H4 (cell line): ENCODE measurements around the gene MAST4. TPM values are rescaled to one million over a fixed set of nuclear protein-coding genes. Genes with fewer than 3 reads are reported as not detected.

ENCODE experiments used
- DNase-seq: peaks from one replicate; pipeline ENCODE4 v3.0.0-alpha.2; 2015; ENCODE audit warnings: low spot score
- total RNA-seq: library from RNA; depleted of rRNA; stranded (reverse); fragments of >200 nt; shearing (Covaris generic); gene quantifications from 2 replicates; pipeline ENCODE4 v1.2.3, GENCODE V29; 2014

The MAST4 gene
- total RNA-seq, 1 experiment from 2014 or later, result 0.75 TPM

- no peak for DNase-seq
These were observed 276.6 kb downstream of the MAST4 start for GRCh38 chr5:66872736-66873331.

GRCh38 chr5:66874004-66874403, 277.8 kb downstream of the MAST4 start:
- no peak for DNase-seq

GRCh38 chr5:66875315-66875714, 279.1 kb downstream of the MAST4 start:
- DNase-seq, result no peak

GRCh38 chr5:66876266-66876807, 280.1 kb downstream of the MAST4 start:
- no peak for DNase-seq

GRCh38 chr5:66877843-66878242, 281.6 kb downstream of the MAST4 start:
- no peak for DNase-seq

GRCh38 chr5:66880401-66880800, 284.2 kb downstream of the MAST4 start:
- DNase-seq, result no peak

GRCh38 chr5:66881480-66882161, 285.4 kb downstream of the MAST4 start:
- no peak for DNase-seq

- peak; percentile 54 for DNase-seq
These were observed 286.5 kb downstream of the MAST4 start for GRCh38 chr5:66882606-66883227.

GRCh38 chr5:66884564-66885243, 288.5 kb downstream of the MAST4 start:
- no peak for DNase-seq

- no peak for DNase-seq
These were observed 290.7 kb downstream of the MAST4 start for GRCh38 chr5:66886941-66887340.

GRCh38 chr5:66888613-66889012, 292.4 kb downstream of the MAST4 start:
- no peak for DNase-seq

GRCh38 chr5:66889056-66889455, 292.9 kb downstream of the MAST4 start:
- DNase-seq, result no peak

- DNase-seq, result no peak
These were observed 293.3 kb downstream of the MAST4 start for GRCh38 chr5:66889524-66889923.

- peak; percentile 7 for DNase-seq
These were observed 295.2 kb downstream of the MAST4 start for GRCh38 chr5:66891184-66891925.

- DNase-seq, result no peak
These were observed 296.5 kb downstream of the MAST4 start for GRCh38 chr5:66892716-66893115.

GRCh38 chr5:66894480-66895240, 298.5 kb downstream of the MAST4 start:
- no peak for DNase-seq

GRCh38 chr5:66896171-66896570, 300.0 kb downstream of the MAST4 start:
- no peak for DNase-seq

- DNase-seq, result no peak
These were observed 301.2 kb downstream of the MAST4 start for GRCh38 chr5:66897356-66897755.

- DNase-seq, result no peak
These were observed 302.2 kb downstream of the MAST4 start for GRCh38 chr5:66898241-66898995.

GRCh38 chr5:66903218-66903617, 307.0 kb downstream of the MAST4 start:
- DNase-seq, result no peak
